Activated CD8-positive, alpha-beta memory T cell treated with anti-CD3 and anti-CD28 coated beads for 4 hours (primary cell): ENCODE data around the gene CAND2.
"Not testable (repeated sequence)": the region's sequence is repeated elsewhere in the genome, so short reads cannot be mapped to it uniquely, and the experiment has no call there.

Experiments
- DNase-seq, 2 donors: peaks; one replicate each; pipeline ENCODE4 v3.0.0-alpha.2; 2020; ENCODE audit warnings: low read depth in 2 of 2

CAND2 gene

GRCh38 chr3:12771236-12771635 is 25.2 kb upstream of the CAND2 start:
- DNase-seq, result no peak

DNA sequence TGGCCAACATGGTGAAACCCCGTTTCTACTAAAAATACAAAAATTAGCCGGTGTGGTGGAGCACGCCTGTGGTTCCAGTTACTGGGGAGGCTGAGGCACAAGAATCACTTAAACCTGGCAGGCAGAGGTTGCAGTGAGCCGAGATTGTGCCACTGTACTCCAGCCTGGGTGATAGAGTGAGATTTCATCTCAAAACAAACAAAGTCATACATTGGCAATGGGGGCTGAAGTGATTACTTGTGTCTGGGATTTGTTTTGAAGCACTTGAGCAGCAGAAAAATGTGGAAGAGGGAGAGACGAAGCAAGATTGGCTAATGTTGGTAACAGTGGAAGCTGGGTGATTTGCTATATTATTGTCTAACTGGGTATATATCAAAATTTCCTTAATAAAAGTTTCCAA is 24.0 kb upstream of the CAND2 start:
- no peak for DNase-seq

DNA sequence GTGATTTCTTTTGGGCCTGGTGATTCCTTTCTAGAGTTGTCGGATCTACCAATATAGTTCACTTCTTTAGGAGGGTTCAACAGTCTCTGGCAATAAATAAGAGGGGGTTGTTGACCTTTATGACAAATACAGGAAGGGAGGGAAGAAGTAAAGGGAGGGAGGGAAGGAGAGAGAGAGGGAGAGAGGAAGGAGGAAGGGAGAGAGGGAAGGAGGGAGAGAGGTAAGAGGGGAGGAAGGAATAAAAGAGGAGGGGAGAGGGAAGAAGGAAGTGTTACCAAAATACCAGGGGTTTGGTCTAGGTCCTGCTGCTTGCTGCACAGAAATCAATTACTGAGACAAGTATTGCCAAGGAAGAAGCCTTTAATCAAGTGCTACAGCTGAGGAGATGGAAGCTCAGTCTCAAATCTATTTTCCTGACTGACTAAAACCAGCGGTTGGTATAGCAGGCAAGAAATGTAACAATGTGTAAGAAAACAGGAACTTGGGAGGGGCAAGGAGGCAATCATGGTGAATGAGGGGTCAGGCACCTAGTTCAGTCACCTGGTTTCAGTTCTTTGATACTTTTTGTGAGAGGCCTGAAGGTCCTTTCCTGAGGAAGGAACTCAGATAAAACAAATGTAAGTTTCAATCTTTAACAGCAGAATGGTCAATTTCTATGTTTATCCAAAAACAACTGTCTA is 23.3 kb upstream of the CAND2 start:
- DNase-seq, result no peak

DNA sequence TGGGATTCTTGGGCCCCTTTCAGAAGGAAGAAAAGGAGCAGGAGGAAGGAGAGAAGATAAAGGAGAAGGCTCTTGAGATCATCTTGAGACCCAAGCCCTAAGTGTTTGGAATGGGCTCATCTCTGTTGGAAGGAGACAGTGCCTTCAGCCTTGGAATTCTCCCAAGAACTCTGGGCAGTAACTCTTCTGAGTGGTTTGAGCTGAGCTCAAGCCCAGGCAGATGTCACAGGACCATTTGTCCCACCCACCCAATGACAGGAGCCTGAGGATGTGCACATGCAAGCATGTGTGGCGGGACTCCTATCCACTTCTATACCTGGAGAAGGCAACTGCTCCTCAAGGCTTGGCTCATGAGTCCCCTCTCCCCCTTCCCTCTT is 22.8 kb upstream of the CAND2 start:
- DNase-seq, result no peak

DNA sequence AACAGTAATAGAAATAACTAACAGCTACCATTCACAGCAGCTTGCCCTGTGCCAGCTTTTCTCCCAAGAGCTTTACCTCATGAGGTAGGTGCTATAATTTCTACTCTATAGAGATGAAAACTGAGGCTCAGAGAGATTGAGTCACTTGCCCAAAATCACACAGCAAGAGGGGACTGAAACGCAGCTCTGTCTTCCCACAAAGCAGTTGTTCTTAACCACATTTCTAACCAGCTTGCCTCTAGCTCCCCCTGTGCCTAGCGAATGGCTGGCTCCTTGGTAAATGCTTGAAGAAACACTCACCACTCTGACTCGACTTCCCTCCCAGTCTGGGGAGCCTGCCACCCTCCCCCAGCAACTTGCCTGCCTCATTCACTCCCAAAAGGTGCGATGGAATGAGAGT is 21.9 kb upstream of the CAND2 start:
- no peak for DNase-seq

DNA sequence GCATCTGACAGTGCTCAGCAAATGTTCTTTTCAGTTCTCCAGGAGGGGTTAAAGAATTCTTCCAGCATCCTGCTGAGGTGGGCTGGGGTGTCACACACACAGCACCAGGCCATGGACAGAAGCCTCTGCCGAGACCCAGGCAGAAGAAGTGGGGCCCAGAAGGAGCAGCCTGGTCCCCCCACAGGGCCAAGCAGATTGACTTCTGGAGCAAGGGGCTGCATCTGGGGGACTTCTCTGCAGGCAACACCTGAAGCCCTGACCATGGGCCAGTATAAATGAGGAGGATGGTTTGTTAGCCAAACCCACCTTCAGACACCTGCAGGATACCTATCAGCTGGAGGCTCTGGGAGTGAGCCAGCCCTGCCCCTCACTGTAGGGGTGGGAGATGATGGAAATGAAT is 21.3 kb upstream of the CAND2 start:
- DNase-seq, result no peak

- DNase-seq, result not testable (repeated sequence)
Measured at GRCh38 chr3:12775970-12776369, 20.5 kb upstream of the CAND2 start.

DNA sequence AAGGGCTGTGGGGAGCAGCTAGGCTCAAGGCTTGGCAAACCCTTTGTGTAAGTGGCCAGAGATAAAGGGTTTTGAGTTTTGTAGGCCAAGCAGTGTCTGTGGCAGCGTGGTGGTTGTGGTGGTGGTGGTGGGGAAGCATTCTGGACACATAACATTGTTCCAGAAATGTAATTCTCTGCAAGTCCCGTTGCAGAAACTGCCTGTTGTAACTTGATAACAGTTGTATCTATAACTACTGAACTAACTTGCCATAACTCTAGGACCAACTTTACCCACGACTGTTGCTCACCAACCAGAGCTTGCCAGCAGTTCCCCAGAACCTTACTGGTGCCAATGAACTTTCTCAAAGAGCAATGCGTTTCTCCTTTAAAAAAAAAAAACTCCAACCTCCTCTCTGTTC is 19.3 kb upstream of the CAND2 start:
- no peak for DNase-seq

- no peak for DNase-seq
Measured at GRCh38 chr3:12780751-12781150, 15.7 kb upstream of the CAND2 start.

DNA sequence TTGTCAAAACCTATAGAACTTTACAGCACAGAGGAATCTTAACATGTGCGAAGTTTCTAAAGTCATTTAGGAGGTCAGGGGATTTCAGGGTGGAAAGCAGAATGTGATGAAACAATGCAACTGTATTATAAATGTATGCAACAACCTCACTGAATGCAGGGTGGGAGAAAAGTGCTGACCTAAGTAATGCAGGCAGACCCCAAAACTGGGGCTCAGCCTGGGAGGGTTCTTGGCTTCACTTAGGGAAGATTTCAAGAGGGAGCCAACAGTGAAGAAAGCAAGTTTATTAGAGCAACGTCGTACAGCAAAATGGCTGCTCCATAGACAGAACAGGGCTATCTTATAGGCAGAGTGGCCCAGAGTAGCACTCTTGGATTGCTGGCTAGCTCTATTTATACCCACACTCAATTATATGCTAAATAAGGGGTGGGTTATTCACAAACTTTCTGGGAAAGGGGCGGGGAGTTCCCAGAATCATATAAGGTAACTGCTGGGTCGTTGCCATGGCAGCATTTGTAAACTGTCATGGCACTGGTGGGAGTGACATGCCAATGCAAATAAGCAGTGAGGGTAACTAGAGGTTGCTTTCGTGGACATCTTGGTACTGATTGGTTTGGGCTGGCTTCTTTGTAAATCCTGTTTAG is 14.2 kb upstream of the CAND2 start:
- no peak for DNase-seq

DNA sequence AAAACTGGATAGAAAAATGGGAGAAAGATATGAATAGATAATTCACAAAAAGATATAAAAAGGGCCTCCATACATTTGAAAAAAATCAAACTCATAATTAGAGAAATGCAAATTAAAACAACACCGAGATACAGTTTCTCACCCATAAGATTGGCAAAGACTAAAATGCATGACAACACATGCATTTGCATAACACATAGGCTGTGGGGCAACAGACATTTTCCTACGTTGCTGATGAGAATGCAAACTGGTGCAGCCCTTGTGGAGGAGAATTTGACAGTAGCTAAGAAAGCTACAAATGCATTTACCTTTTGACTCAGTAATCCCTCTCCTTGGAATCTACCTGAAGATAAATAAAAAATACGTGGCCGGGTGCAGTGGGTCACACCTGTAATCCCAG is 11.4 kb upstream of the CAND2 start:
- DNase-seq, result no peak

GRCh38 chr3:12787346-12787745 is 9.1 kb upstream of the CAND2 start:
- DNase-seq, result peak; percentile 19 to 48

DNA sequence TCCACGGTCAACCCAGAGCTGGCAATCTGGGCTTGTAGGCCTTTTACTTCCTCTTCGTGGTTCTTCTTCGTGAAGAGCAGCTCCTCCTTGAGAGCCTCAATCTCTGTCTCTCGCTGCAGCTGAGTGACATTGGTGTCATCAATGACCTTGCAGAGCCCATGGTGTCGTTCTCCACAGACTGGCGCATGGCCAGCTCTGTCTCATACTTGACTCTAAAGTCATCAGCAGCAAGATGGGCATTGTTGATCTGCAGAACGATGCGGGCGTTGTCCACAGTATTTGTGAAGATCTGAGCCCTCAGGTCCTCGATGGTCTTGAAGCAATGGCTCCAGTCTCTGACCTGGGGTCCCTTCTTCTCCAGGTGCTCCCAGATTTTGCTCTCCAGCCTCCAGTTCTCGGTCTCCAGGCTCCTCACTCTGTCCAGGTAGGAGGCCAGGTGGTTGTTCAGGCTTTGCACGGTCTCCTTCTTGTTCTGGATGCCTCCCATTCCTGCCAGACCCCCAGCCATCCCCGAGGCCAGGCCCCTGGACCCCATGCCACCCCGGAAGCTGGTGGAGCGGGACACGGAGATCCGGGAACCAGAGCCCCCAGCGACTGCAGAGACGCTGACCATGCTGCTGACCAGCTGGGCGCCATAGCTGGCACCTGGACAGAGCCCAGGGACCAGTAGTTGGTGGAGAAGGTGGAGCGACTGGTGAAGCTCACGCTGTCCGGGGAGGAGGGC is 8.4 kb upstream of the CAND2 start:
- not testable (repeated sequence) for DNase-seq

DNA sequence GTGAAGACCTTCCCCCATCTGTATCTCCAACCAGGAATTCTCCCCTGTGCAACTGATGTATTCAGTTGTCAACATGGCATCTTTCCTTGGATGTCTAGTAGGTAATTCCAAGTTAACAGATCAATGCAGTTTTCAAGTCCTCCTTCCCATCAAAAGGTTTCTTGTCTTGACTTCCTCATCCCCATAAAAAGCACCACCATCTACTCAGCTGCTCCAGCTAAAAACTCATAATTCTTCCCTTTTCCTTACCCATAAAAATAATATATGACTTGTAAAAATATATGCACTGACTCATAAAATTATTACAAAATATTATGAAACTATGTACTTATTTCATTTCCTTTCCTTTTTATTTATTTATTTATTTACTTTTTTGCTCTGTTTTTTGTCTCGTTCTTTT is 5.0 kb upstream of the CAND2 start:
- DNase-seq, result no peak

- DNase-seq, result no peak
Measured at GRCh38 chr3:12793701-12794100, 2.8 kb upstream of the CAND2 start.

DNA sequence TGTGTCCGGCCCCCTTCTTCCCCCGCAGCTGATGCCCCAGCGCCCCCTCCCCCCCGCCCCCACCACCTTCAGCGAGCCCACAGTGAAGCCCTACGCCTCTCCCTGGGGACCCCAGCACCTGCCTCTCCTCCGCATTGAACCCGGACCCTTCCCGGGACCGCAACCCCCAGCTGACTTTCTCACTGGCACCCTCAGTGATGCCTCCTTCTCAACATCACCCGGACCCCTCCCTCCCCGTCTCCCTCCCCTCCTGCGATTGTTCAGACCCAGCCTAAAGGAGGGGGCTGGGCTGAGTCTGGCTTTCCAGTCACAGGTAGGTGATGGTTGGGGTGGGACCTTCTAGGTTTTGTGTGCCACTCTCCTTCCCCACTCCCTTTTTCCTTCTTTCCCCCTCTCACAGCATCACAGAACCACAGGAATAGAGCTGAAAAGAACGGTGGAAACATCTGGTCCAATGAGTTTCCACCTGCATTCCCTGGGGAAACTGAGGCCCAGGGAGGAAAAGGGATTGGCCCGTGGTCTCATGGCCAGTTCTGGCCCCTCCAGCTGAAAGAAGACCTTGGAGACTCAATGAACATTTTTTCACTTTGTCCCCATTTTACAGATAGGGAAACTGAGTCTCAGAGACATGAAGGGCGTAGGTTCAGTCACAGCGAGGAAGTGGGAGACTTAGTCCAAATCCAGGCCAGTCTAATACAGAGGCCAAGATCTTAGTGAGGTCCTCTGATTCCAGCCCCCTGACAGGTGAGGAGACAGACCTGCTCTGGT is 828 bp downstream of the CAND2 start:
- no peak for DNase-seq

DNA sequence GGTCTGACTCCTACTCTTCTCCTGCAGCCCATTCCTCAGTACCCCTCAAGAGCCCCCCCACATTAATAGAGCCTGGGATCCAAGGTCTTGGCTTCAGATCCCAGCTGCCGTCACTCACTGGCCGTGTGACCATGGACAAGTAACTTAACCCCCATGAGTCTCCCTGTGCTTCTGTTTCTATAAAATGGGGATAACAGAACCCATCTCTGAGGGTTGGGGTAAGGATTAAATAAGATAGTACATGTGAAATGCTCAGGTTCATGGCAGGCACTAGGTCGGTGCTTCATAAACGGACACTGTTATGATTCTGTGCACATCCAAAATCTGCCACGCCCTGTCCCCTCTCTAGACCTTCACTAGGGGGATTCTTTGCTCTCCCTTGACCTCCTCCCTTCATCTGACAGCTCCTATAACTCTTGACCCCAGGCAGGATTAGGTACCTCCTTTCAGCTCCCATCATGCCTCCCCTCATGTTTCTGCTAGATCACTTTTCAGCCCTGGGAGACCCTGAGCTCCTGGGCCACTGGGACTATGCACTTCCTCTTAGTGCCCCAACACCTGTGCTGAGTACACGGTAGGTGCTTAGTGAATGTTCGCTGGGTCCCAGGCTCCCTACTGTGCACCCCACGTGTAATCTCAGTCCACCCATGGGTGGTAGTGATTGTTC is 1.5 kb downstream of the CAND2 start:
- no peak for DNase-seq

DNA sequence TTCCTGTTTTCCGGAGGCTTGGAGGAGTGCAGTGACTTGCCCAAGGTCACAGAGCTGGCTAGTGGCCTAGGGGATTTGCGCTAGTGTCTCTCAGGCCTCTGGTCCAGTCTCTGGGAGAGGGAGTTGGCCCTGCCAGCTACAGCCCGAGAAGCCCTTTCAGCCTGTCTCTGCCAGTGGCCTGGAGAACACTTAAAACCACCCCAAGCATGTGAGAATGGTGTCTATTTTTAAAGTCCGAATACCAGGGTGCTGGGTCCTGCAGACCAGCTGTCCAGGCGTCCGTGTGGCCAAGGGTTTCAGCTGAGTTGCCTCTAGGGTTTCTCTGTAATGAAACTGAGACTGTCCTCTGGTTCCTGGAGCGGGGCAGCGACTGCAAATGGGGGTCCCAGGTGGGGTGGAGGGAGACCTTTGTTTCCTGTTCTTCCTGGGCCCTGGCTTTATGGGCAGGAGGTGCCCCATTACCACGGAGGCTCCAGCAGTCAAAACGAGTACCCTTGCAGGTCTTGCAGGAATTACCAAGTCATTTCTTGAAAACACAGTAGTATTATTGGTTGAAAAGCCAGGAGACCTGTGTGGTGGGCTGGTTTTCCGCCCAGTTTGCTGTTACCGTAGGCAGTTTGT is 2.2 kb downstream of the CAND2 start:
- no peak for DNase-seq

DNA sequence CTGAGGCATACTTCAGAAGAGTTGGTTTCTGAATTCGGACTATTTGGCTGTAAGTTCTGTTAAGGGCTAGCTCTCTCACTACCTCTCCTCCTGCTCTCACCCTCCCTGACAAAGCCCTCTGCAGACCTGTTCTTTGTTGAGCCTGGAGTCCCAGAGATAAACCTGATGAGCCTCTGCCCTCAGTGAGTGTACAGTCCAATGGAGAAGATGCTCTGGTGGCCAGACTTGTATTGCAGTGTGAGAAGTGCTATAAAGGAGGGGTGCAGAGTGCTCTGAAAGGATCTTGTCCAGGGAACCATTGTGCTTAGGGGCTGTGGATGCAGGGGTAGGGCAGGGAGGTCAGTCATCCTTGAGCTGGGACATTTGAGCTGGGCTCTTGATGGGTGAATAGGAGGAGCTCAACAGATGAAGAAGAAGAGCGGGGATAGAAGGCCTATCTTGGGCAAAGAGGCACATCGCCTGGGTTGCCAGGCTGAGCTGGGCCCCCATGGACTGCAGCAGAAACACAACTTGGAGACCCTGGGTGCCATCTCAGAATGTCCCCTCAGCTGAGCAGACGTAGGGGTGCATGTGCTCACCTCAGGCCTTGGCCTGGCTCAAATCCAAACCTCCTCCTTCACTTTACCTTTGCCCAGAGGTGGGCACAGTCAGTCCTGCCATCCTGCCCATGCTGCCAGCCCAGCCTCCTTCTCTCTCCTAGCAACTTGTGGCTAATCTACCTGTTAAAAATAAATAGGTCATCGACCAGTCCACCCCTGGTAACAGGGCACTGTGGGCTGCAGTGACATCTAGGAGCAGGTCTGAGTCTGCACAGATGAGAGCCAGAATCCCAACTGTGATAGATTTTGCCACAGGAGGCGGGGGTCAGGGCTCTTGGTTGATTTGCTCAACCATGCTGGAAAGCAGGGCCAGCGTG is 3.3 kb downstream of the CAND2 start:
- no peak for DNase-seq

DNA sequence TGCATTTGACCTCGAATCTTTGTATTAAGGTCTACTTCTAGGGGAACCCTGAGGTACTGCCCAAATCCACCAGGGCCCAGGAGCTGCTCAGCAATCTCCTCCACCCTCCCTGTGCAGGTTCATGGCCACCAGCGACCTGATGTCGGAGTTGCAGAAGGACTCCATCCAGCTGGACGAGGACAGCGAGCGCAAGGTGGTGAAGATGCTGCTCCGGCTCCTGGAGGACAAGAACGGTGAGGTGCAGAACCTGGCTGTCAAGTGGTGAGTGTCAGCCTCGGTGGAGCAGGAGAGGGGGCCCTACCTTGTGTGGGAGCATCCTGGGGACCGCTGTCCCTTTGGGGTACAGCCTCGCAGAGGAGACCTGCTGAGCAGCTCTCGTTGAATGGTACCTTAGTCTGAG is 6.9 kb downstream of the CAND2 start:
- DNase-seq, result no peak
